Bronchial epithelial cell (primary cell): Measurements from ENCODE around the gene TUBA4B. TPM values are rescaled to one million over a fixed set of nuclear protein-coding genes. Genes with fewer than 3 reads are reported as not detected.
"Not testable (repeated sequence)": the region's sequence is repeated elsewhere in the genome, so short reads cannot be mapped to it uniquely, and the experiment has no call there.

Source experiments
- DNase-seq: peaks from one replicate; pipeline ENCODE4 v3.0.0-alpha.2; 2010; ENCODE audit warnings: low read depth
- FAIRE-seq: peaks from 2 replicates; lab custom pipeline; 2011; peaks lifted over from hg19 to GRCh38; lab: Jason Lieb, UNC
- H3K27me3 ChIP-seq: 2 replicates; pipeline ENCODE4 v1.5.1; 2011; ENCODE audit warnings: low read length; ENCODE audit not compliant: control insufficient read depth, insufficient read depth
- H3K36me3 ChIP-seq: 2 replicates; pipeline ENCODE4 v1.5.1; 2011; ENCODE audit warnings: low read length; ENCODE audit not compliant: control insufficient read depth, insufficient read depth
- H3K4me3 ChIP-seq: 2 replicates; pipeline ENCODE4 v1.5.1; 2011; ENCODE audit warnings: mild to moderate bottlenecking, low read depth, low read length, control low read depth
- total RNA-seq: library from RNA; depleted of rRNA; stranded (reverse); fragments of >200 nt; gene quantifications from 2 replicates; pipeline ENCODE4 v1.2.1, GENCODE V29; 2014
- TF ChIP-seq, protein P1 (sequence below): IDR thresholded peaks from 2 replicates; pipeline ENCODE4 v1.5.1; 2011; ENCODE audit warnings: mild to moderate bottlenecking, moderate library complexity, low read length, control low read depth, inconsistent platforms; ENCODE audit not compliant: insufficient read depth, severe bottlenecking

The TUBA4B gene
- total RNA-seq, 1 donor from 2014 or later = not detected

DNA sequence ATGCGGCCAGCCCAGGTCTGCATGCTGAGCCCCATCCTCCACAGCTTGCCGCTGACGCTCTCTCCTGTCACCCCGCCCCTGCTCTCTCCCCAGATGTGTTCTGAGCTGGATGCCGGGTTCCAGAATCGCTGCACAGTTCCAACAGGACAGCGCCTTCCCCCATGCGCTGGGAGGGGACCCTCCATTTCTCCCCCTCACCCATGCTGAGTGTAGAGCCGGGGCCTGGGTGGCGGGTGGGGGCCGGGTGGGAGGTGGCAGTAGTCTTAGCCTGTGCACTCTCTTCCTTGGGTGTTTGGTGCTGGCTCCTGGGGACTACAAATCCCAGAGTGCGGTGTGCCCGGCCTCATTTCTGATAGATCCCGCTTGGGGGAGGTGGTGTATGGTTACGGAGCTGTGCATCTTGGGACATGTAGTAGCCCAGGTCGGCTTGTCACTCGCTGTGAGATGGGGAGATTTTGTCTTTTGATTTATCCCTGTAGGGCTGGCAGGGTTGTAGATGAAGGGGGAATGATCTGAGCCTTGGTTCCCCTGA, 32.9 kb downstream of the TUBA4B start:
- no peaks in the 10 kb centered on the region for H3K27me3 ChIP-seq
- FAIRE-seq (no peak), DNase-seq (no peak)
- peaks cover 25% of the 10 kb centered on the region for H3K36me3 ChIP-seq
- no peak overlapping the region for H3K4me3 ChIP-seq
- TF ChIP-seq, protein P1, sequence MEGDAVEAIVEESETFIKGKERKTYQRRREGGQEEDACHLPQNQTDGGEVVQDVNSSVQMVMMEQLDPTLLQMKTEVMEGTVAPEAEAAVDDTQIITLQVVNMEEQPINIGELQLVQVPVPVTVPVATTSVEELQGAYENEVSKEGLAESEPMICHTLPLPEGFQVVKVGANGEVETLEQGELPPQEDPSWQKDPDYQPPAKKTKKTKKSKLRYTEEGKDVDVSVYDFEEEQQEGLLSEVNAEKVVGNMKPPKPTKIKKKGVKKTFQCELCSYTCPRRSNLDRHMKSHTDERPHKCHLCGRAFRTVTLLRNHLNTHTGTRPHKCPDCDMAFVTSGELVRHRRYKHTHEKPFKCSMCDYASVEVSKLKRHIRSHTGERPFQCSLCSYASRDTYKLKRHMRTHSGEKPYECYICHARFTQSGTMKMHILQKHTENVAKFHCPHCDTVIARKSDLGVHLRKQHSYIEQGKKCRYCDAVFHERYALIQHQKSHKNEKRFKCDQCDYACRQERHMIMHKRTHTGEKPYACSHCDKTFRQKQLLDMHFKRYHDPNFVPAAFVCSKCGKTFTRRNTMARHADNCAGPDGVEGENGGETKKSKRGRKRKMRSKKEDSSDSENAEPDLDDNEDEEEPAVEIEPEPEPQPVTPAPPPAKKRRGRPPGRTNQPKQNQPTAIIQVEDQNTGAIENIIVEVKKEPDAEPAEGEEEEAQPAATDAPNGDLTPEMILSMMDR = no peak

- H3K27me3 ChIP-seq = no peaks in the 10 kb centered on the region
- H3K36me3 ChIP-seq = peaks cover 20% of the 10 kb centered on the region
- DNase-seq = peak; percentile 85
- peak; percentile 75 for FAIRE-seq
- TF ChIP-seq, protein P1 = no peak
- no peak overlapping the region for H3K4me3 ChIP-seq
These were observed 33.5 kb downstream of the TUBA4B start for GRCh38 chr2:219286436-219287115.

GRCh38 chr2:219287116-219287440, 34.0 kb downstream of the TUBA4B start:
- not testable (repeated sequence) for DNase-seq, H3K27me3 ChIP-seq, FAIRE-seq, H3K4me3 ChIP-seq
- H3K36me3 ChIP-seq = peaks cover 18% of the 10 kb centered on the region

DNA sequence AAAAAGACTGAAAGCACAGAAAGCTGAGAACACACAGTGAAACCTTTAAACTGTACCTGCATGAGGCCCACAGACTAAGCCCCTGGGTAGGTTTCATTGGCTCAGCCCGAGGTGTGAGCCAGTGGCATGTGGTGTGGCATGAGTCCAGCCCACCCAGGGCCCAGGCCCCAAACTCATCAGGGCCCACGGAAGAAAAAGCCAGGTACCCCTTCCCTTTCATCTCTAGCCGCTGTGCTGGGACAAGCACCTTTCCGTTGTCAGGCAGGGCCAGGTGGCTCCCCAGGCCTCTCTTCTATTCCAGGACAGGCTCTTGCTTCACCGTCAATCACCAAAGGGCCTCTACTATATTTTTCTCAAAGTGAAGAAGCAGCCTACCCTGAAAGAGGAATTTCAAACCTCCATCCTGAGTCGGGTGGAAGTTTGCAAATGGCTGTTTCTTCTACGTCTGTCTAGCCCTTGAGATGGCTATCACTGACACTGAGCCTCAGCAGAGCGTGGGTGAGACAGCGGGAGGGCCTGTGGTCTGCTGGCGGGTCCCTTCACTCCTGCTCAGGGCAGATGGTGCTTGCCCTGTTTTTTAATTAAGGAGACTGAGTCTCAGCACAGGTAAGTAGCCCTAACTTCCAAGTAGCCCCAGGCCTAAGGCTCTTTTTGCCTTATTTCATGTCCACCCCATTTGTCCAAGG, 34.7 kb downstream of the TUBA4B start:
- Histone ChIP-seq H3K36me3 (peaks cover 18% of the 10 kb centered on the region), H3K27me3 (no peaks in the 10 kb centered on the region), H3K4me3 (no peak overlapping the region)
- FAIRE-seq (no peak), DNase-seq (no peak)
- TF ChIP-seq, protein P1 = no peak

DNA sequence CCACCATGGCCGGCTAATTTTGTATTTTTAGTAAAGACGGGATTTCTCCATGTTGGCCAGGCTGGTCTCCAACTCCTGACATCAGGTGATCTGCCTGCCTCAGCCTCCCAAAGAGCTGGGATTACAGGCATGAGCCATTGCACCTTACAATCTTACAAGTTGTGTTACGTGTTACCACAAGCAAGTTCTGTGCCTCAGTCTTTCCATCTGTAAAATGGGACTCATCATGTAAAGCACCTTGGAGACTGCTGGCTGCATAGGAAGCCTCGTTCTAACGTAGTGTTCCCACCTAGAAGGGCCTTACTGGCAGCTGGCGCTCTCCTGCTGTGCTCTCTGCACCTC, 36.1 kb downstream of the TUBA4B start:
- TF ChIP-seq, protein P1 = no peak
- H3K27me3 ChIP-seq = no peaks in the 10 kb centered on the region
- H3K4me3 ChIP-seq = no peak overlapping the region
- DNase-seq (no peak), FAIRE-seq (no peak)
- peaks cover 15% of the 10 kb centered on the region for H3K36me3 ChIP-seq

DNA sequence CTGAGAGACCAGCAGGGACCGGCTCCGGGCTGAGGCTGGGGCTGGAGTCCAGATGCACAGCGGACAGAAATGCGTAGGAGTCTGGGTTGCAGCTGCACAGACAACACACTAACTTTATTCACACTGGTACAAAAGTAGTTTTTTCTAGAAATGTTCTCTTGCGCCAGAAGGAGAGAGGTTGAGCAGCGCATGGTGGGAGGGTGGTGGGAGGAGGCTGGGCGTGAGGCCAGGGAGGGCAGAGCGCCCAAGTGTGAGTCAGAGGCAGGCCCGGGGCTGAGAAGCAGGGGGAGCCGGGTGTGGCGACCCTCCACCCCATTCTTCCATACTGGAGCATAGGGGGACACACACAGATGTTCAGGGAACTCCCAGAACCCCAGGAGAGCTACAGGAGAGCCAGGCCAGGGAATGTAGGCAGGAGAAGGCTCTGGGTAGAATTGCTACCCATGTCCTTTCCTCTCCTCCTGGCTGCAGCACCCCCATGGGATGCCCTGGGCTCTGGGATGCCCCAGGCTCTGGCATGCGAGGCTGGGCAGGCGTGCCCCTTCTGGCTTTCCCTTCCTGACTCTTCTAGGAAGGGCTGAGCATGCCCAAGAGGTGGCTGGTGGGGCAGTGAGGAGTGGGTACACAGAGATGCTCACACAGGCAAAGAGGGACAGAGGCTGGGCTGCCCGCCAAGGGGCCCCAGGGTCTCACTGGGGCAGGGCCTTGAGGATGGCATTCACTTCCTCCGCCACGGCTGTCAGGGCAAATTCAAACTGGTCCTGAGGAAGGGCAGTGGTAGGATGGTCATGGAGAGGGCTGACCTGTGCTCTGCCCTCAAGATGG, 36.7 kb downstream of the TUBA4B start:
- FAIRE-seq (no peak), DNase-seq (peak; percentile 78)
- H3K27me3 ChIP-seq = no peaks in the 10 kb centered on the region
- peaks cover 9% of the 10 kb centered on the region for H3K36me3 ChIP-seq
- no peak overlapping the region for H3K4me3 ChIP-seq
- TF ChIP-seq, protein P1 = no peak
